A549 (cell line): ENCODE results near the gene LYPD3. TPM values are rescaled to one million over a fixed set of nuclear protein-coding genes. Genes with fewer than 3 reads are reported as not detected.

Source experiments
- ATAC-seq, 2 experiments: fragments of 200-7000 bp in 1 of 2; fragments of >200 bp in 1 of 2; cut with Nextera tagmentation in 1 of 2; cut with Tn5 transposase in 1 of 2; 3 replicates each; pipeline versions ENCODE4 v1.8.0 to v1.9.1; 2018 to 2020; ENCODE audit warnings: mild to moderate bottlenecking in 1 of 2, moderate library complexity in 1 of 2
- CTCF ChIA-PET: fragments of 300-600 bp; sonication (Branson Sonifier 250); formaldehyde crosslinking; extraction: SDS; loops from one replicate; lab custom pipeline; 2021; ENCODE audit warnings: antibody characterized with exemption, inconsistent platforms; lab: Yijun Ruan, JAX
- POLR2A ChIA-PET: fragments of 350-600 bp; formaldehyde crosslinking; extraction: SDS; loops from one replicate; lab custom pipeline; 2021; ENCODE audit warnings: antibody characterized with exemption, inconsistent platforms; lab: Yijun Ruan, JAX
- DNase-seq, 2 experiments: peaks; one replicate each; pipeline versions ENCODE4 v3.0.0 to v3.0.0-alpha.2; 2011 to 2016; ENCODE audit warnings: low read depth in 1 of 2, low spot score in 1 of 2
- FAIRE-seq: peaks from 2 replicates; lab custom pipeline; 2011; peaks lifted over from hg19 to GRCh38; lab: Jason Lieb, UNC
- H3K27ac ChIP-seq, 2 experiments: fragments of >200 bp; sonication (Bioruptor Twin); formaldehyde crosslinking; 3 replicates each; pipeline ENCODE4 v1.5.1; 2016 to 2017
- H3K4me1 ChIP-seq: fragments of >200 bp; sonication (Bioruptor Twin); formaldehyde crosslinking; 3 replicates; pipeline ENCODE4 v1.6.1; 2016
- H3K4me2 ChIP-seq: fragments of >200 bp; sonication (Bioruptor Twin); formaldehyde crosslinking; 3 replicates; pipeline ENCODE4 v1.6.1; 2016
- H3K4me3 ChIP-seq: fragments of >200 bp; sonication (Bioruptor Twin); formaldehyde crosslinking; 3 replicates; pipeline ENCODE4 v1.5.1; 2016
- H3K9me3 ChIP-seq: fragments of >200 bp; sonication (Bioruptor Twin); formaldehyde crosslinking; 3 replicates; pipeline ENCODE4 v1.6.1; 2016
- CBX2 ChIP-seq: fragments of 200-600 bp; sonication (generic); IDR thresholded peaks from 2 replicates; pipeline ENCODE4 v1.6.1; 2016; ENCODE audit warnings: low read depth, mild to moderate bottlenecking, borderline replicate concordance
- CEBPB ChIP-seq, 2 experiments: fragments of >200 bp in 1 of 2; sonication (Bioruptor Twin) in 1 of 2; formaldehyde crosslinking in 1 of 2; IDR thresholded peaks; 2 replicates each; pipeline ENCODE4 v1.6.1; 2012 to 2016
- CTCF ChIP-seq: fragments of >200 bp; sonication (Bioruptor Twin); formaldehyde crosslinking; IDR thresholded peaks from 3 replicates; pipeline ENCODE4 v1.5.1; 2016
- EHMT2 ChIP-seq: fragments of 200-600 bp; sonication (generic); IDR thresholded peaks from 2 replicates; pipeline ENCODE4 v1.6.1; 2016; ENCODE audit warnings: antibody characterized with exemption, low read depth, mild to moderate bottlenecking, moderate library complexity
- ELK1 ChIP-seq: fragments of 150-350 bp; IDR thresholded peaks from 2 replicates; pipeline ENCODE4 v1.6.1; 2014; ENCODE audit warnings: low read depth, mild to moderate bottlenecking, low read length
- FOSL2 ChIP-seq, 2 experiments: fragments of 450-650 bp in 1 of 2; fragments of >200 bp in 1 of 2; sonication (Bioruptor Twin) in 1 of 2; formaldehyde crosslinking; IDR thresholded peaks; 2 replicates each; pipeline versions ENCODE4 v1.5.0 to v1.6.1; 2016 to 2020; ENCODE audit warnings: mild to moderate bottlenecking in 1 of 2, moderate library complexity in 1 of 2
- GATA3 ChIP-seq: IDR thresholded peaks from 2 replicates; pipeline ENCODE4 v1.6.1; 2012; ENCODE audit warnings: borderline replicate concordance
- HDAC2 ChIP-seq: fragments of 200-600 bp; sonication (generic); IDR thresholded peaks from 2 replicates; pipeline ENCODE4 v1.6.1; 2016
- HEYL ChIP-seq: fragments of 250-450 bp; sonication (Bioruptor Pico); IDR thresholded peaks from 2 replicates; pipeline ENCODE4 v1.8.0; 2021; ENCODE audit warnings: mild to moderate bottlenecking, moderate library complexity
- HOXA7 ChIP-seq: fragments of 250-450 bp; sonication (Bioruptor Pico); IDR thresholded peaks from 2 replicates; pipeline ENCODE4 v1.5.0; 2020; ENCODE audit warnings: mild to moderate bottlenecking, moderate library complexity
- HOXB5 ChIP-seq: fragments of 250-450 bp; sonication (Bioruptor Pico); IDR thresholded peaks from 2 replicates; pipeline ENCODE4 v1.5.0; 2020; ENCODE audit warnings: mild to moderate bottlenecking, moderate library complexity
- JUN ChIP-seq, 2 experiments: fragments of >200 bp; sonication (Bioruptor Twin); formaldehyde crosslinking; IDR thresholded peaks; 2 replicates in 1 of 2; 3 replicates in 1 of 2; pipeline ENCODE4 v1.6.1; 2016 to 2017
- JUNB ChIP-seq: fragments of >200 bp; sonication (Bioruptor Twin); formaldehyde crosslinking; IDR thresholded peaks from 2 replicates; pipeline ENCODE4 v1.6.1; 2016
- MAX ChIP-seq: IDR thresholded peaks from 2 replicates; pipeline ENCODE4 v1.6.1; 2012
- NFE2L2 ChIP-seq: fragments of 150-350 bp; conservative IDR thresholded peaks from 2 replicates; pipeline ENCODE4 v1.6.1; 2014; ENCODE audit warnings: low read length
- PHF8 ChIP-seq: fragments of 200-600 bp; sonication (generic); IDR thresholded peaks from 2 replicates; pipeline ENCODE4 v1.6.1; 2016; ENCODE audit warnings: low read depth, mild to moderate bottlenecking, antibody characterized with exemption, moderate library complexity, borderline replicate concordance
- RNF2 ChIP-seq: fragments of 200-600 bp; sonication (generic); IDR thresholded peaks from 2 replicates; pipeline ENCODE4 v1.6.1; 2016; ENCODE audit warnings: low read depth, mild to moderate bottlenecking, antibody characterized with exemption, moderate library complexity, borderline replicate concordance
- SMC3 ChIP-seq: fragments of >200 bp; sonication (Bioruptor Twin); formaldehyde crosslinking; IDR thresholded peaks from 3 replicates; pipeline ENCODE4 v1.6.1; 2018; ENCODE audit warnings: inconsistent platforms
- SREBF2 ChIP-seq: fragments of 450-650 bp; IDR thresholded peaks from 2 replicates; pipeline ENCODE4 v1.6.1; 2014; ENCODE audit warnings: mild to moderate bottlenecking, moderate library complexity
- TFCP2L1 ChIP-seq: fragments of 250-450 bp; sonication (Bioruptor Pico); IDR thresholded peaks from 2 replicates; pipeline ENCODE4 v1.5.0; 2021; ENCODE audit warnings: mild to moderate bottlenecking
- TP53 ChIP-seq: fragments of 250-450 bp; sonication (Bioruptor Pico); IDR thresholded peaks from 2 replicates; pipeline ENCODE4 v1.5.0; 2021; ENCODE audit warnings: mild to moderate bottlenecking, moderate library complexity
- ZC3H11A ChIP-seq: fragments of 450-650 bp; IDR thresholded peaks from 2 replicates; pipeline ENCODE4 v1.6.1; 2014; ENCODE audit warnings: antibody characterized with exemption, mild to moderate bottlenecking
- WGBS: methylation state at CpG from one replicate; pipeline ENCODE4 v1.1.6; 2017; ENCODE audit errors: missing lambda C conversion rate; 5-methylcytosine and 5-hydroxymethylcytosine counted together
- polyA plus RNA-seq, 4 experiments: library from polyadenylated mRNA; depleted of rRNA in 3 of 4; stranded (reverse); fragments of >200 nt; fragmentation: RNase III in 1 of 4; extraction: RNeasy Plus Mini Kit Qiagen cat#74134 plus additional on column Dnase treatment in 1 of 4; gene quantifications; 2 replicates in 3 of 4; 3 replicates in 1 of 4; pipeline ENCODE4 v1.2.3, GENCODE V29; 2011 to 2017

The LYPD3 gene
- polyA plus RNA-seq, 2 of the 4 experiments (the other 2 are of a cell fraction): 0.27 to 0.43 TPM

DNA sequence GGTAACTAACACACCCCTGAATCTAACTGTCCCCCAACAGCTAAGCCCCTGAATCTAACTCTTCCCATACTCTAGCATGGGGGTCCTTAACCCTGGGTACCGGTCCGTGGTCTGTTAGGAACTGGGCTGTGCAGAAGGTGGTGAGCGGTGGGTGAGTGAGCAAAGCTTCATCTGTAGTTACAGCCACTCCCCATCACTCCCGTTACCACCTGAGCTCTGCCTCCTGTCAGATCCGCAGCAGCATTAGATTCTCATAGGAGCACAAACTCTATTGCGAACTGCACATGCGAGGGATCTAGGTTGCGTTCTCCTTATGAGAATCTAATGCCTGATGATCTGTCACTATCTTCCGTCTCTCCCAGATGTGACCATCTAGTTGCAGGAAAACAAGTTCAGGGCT, 45.3 kb upstream of the LYPD3 start:
- Histone ChIP-seq H3K4me3 (no peak overlapping the region), H3K4me1 (no peaks in the 10 kb centered on the region), H3K9me3 (no peaks in the 10 kb centered on the region), H3K4me2 (no peak overlapping the region), H3K27ac (no peak overlapping the region)
- CTCF ChIA-PET: interaction anchor here (0.6 to 8.9 kb wide), 6 partner anchors 9 to 168 kb away, joined by 3 to 85 read pairs (median 4); no protein-coding TSS in a partner anchor
- DNase-seq: no peak
- WGBS: 96% methylated on average over 9 of the region's 9 CpGs
- POLR2A ChIA-PET: no interaction called here
- no peak for TF ChIP-seq ELK1
- ATAC-seq: no peak
- no peak for FAIRE-seq

DNA sequence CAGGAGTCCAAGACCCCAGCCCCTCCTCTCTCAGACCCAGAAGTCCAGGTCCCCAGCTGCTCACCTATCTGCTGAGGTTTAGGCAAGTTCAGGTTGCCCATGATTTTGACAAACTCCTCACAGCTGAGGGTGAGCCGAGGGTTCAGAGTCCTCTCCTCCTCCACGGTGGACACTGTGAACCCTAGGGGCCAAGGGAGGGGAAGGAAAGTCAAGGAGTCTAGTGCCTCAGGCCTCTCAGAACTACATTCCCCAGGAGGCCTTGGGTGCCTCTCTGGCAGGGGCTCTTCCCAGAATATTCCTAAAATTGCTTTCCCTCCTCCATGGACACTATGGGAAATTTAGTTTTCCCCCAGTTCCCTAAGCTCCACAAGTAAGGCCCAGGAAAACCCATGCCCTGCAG, 42.5 kb upstream of the LYPD3 start:
- ChIA-PET CTCF (interaction anchor here (1.4 to 8.9 kb wide), 5 partner anchors 12 to 76 kb away, joined by 5 to 85 read pairs (median 7); no protein-coding TSS in a partner anchor), POLR2A (no interaction called here)
- FAIRE-seq (no peak), DNase-seq (no peak)
- 76% methylated on average over 2 of the region's 2 CpGs for WGBS
- peaks cover 5% of the 10 kb centered on the region; the same call in 2 of the 3 replicates for H3K4me1 ChIP-seq
- no peak overlapping the region for H3K4me2 ChIP-seq
- no peak overlapping the region for H3K4me3 ChIP-seq
- H3K9me3 ChIP-seq: no peaks in the 10 kb centered on the region
- TF ChIP-seq PHF8 (no peak), EHMT2 (no peak), RNF2 (no peak), NFE2L2 (no peak), HOXB5 (CRISPR knock-in tag) (no peak), GATA3 (no peak), JUN (IDR thresholded peaks at IDR 0.05) (no peak), HDAC2 (no peak), TP53 (no peak), MAX (no peak), JUNB (no peak), HOXA7 (CRISPR knock-in tag) (no peak)
- TF ChIP-seq, all 56 proteins: peak for 0
- no peak overlapping the region for H3K27ac ChIP-seq
- no peak for ATAC-seq

GRCh38 chr19:43506629-43507028, 41.2 kb upstream of the LYPD3 start:
- Histone ChIP-seq H3K4me2 (no peak overlapping the region), H3K4me1 (peaks cover 5% of the 10 kb centered on the region; the same call in 2 of the 3 replicates), H3K9me3 (no peaks in the 10 kb centered on the region), H3K27ac (no peak overlapping the region), H3K4me3 (no peak overlapping the region)
- TF ChIP-seq SREBF2: no peak
- no peak for TF ChIP-seq CBX2
- no peak for TF ChIP-seq TFCP2L1 (CRISPR knock-in tag)
- TF ChIP-seq RNF2: no peak
- no peak for TF ChIP-seq CTCF
- no peak for TF ChIP-seq ZC3H11A
- no peak for TF ChIP-seq CEBPB (IDR thresholded peaks at IDR 0.05)
- TF ChIP-seq FOSL2 (IDR thresholded peaks at IDR 0.05): no peak
- no peak for TF ChIP-seq FOSL2 (CRISPR knock-in tag; IDR thresholded peaks at IDR 0.05)
- TF ChIP-seq HEYL: no peak
- TF ChIP-seq SMC3: no peak
- ChIA-PET CTCF (interaction anchor here (0.5 to 8.9 kb wide), 3 partner anchors 11 to 60 kb away, joined by 3 to 85 read pairs (median 84); no protein-coding TSS in a partner anchor), POLR2A (no interaction called here)
- DNase-seq: no peak
- WGBS: 81% methylated on average over 5 of the region's 5 CpGs
- ATAC-seq: no peak
- FAIRE-seq: no peak
